Fibroblast of gingiva (primary cell): ENCODE data around the gene NUDT22.

Experiments used
- DNase-seq: peaks from one replicate; pipeline ENCODE4 v3.0.0-alpha.2; 2011; ENCODE audit warnings: low read depth

The NUDT22 gene

GRCh38 chr11:64229090-64229743, 3.1 kb downstream of the NUDT22 start:
- DNase-seq = no peak

- no peak for DNase-seq
These were observed 3.7 kb downstream of the NUDT22 start for GRCh38 chr11:64229744-64230170.

GRCh38 chr11:64230171-64230984, 4.3 kb downstream of the NUDT22 start, which contains the start of gene DNAJC4:
DNAJC4 (plus strand) TSS chr11:64230548; CDS start chr11:64230855, 307 bp downstream.
- DNase-seq = peak; percentile 75

- no peak for DNase-seq
These were observed 4.9 kb downstream of the NUDT22 start for GRCh38 chr11:64230985-64231365.

- DNase-seq = no peak
These were observed 5.5 kb downstream of the NUDT22 start for GRCh38 chr11:64231546-64231945.

GRCh38 chr11:64232182-64232966, 6.3 kb downstream of the NUDT22 start:
- DNase-seq = no peak

GRCh38 chr11:64232967-64233315, 6.9 kb downstream of the NUDT22 start:
- DNase-seq = no peak

GRCh38 chr11:64233913-64234586, 8.0 kb downstream of the NUDT22 start, which contains the start of gene VEGFB:
VEGFB (plus strand) TSS chr11:64234584; CDS start chr11:64234834, 250 bp downstream.
- peak; percentile 58 for DNase-seq

- no peak for DNase-seq
These were observed 8.7 kb downstream of the NUDT22 start for GRCh38 chr11:64234647-64235379.

- DNase-seq = no peak
These were observed 9.5 kb downstream of the NUDT22 start for GRCh38 chr11:64235437-64236161.

GRCh38 chr11:64237484-64237951, 11.4 kb downstream of the NUDT22 start:
- DNase-seq = no peak

- DNase-seq = no peak
These were observed 12.0 kb downstream of the NUDT22 start for GRCh38 chr11:64238076-64238475.

GRCh38 chr11:64238999-64239398, 12.9 kb downstream of the NUDT22 start:
- no peak for DNase-seq

- no peak for DNase-seq
These were observed 13.8 kb downstream of the NUDT22 start for GRCh38 chr11:64239662-64240434.

- DNase-seq = peak; percentile 97
These were observed 14.6 kb downstream of the NUDT22 start, which contains the start of gene FKBP2 for GRCh38 chr11:64240435-64241240. FKBP2 (plus strand) TSS chr11:64241095; CDS start chr11:64242388, 1,293 bp downstream.

- DNase-seq = peak; percentile 99
These were observed 15.1 kb downstream of the NUDT22 start for GRCh38 chr11:64241241-64241490.

GRCh38 chr11:64241491-64242374, 15.7 kb downstream of the NUDT22 start:
- no peak for DNase-seq
